Measurements from ENCODE around the gene PDE4D. TPM values are rescaled to one million over a fixed set of nuclear protein-coding genes. Genes with fewer than 3 reads are reported as not detected.

PDE4D gene
- total and polyA plus RNA-seq, 2 of the 4 experiments (the other 2 are of a cell fraction), result 1.4 to 7.9 TPM

GRCh38 chr5:59598547-59598874 lies 295.0 kb downstream of the PDE4D start:
- H4K20me1 ChIP-seq (ENCODE audit: insufficient read depth, low read length), result no peaks in the 10 kb centered on the region
- H3K9me1 ChIP-seq (ENCODE audit: insufficient read depth, low read length), result no peaks in the 10 kb centered on the region
- no peaks in the 10 kb centered on the region for H3K36me3 ChIP-seq (ENCODE audit: control insufficient read depth, insufficient read depth, low read length)
- no peak overlapping the region for H4K5ac ChIP-seq (ENCODE audit: low read depth, low read length)
- no peak overlapping the region for H2BK15ac ChIP-seq (ENCODE audit: low read depth, low read length)
- ATAC-seq (ENCODE audit: low read depth) (no peak), DNase-seq (no peak)
- H2AK9ac ChIP-seq (replicated peaks; ENCODE audit: low read depth, low read length, poor library complexity), result no peak overlapping the region
- H3K9ac ChIP-seq (ENCODE audit: low read depth, low read length), result no peak overlapping the region
- H4K91ac ChIP-seq (ENCODE audit: insufficient read depth, low read depth, low read length), result no peak overlapping the region
- no peak overlapping the region for H2AFZ ChIP-seq (replicated peaks; ENCODE audit: low read length, poor library complexity)
- peak overlapping the region; percentile 58 for H3K4me2 ChIP-seq (ENCODE audit: low read depth, low read length)
- H3K27ac ChIP-seq (ENCODE audit: insufficient read depth, low read length), result no peak overlapping the region
- CTCF ChIA-PET, result no interaction called here
- H3K27me3 ChIP-seq (ENCODE audit: control insufficient read depth, insufficient read depth, low read length), result no peaks in the 10 kb centered on the region
- no peak overlapping the region for H2BK5ac ChIP-seq (ENCODE audit: low read depth, low read length, poor library complexity, severe bottlenecking)
- H3K23ac ChIP-seq (ENCODE audit: low read depth, low read length), result no peak overlapping the region
- dilution Hi-C loops (cut with HindIII; ENCODE audit: low sequenced_read_pairs, unreplicated experiment) (no loop called here), in situ Hi-C loops (cut with MboI; ENCODE audit: low sequenced_read_pairs) (no loop called here), intact Hi-C loops (cut with micrococcal nuclease) (no loop called here)
- no CpG with 5 or more reads among the region's 2 CpGs for WGBS, 2 experiments (ENCODE audit: extremely low coverage in 2 of 2, insufficient read length in 1 of 2)
- H3K56ac ChIP-seq (ENCODE audit: extremely low read depth, insufficient read depth, low read length), result no peak overlapping the region
- no peak overlapping the region for H4K8ac ChIP-seq (ENCODE audit: low read depth in 2 of 2, low read length in 2 of 2)
- H2BK120ac ChIP-seq (ENCODE audit: low read depth, low read length), result no peak overlapping the region
- no peak overlapping the region for H3K14ac ChIP-seq (replicated peaks; ENCODE audit: low read depth, low read length)
- no peak overlapping the region for H3K18ac ChIP-seq (ENCODE audit: low read depth, low read length)
- H2AK5ac ChIP-seq (ENCODE audit: low read depth, low read length), result no peak overlapping the region
- no peak overlapping the region for H3K4me3 ChIP-seq (ENCODE audit: insufficient read depth, low read depth, low read length)
- POLR2A ChIA-PET (ENCODE audit: unreplicated experiment), result no interaction called here
- TF ChIP-seq RFX5 (IDR thresholded peaks at IDR 0.05; ENCODE audit: low read depth, low read length) (no peak), CEBPB (IDR thresholded peaks at IDR 0.05; ENCODE audit: low read depth, low read length) (no peak), RAD21 (IDR thresholded peaks at IDR 0.05; ENCODE audit: low read length) (no peak), CHD1 (IDR thresholded peaks at IDR 0.05; ENCODE audit: low read depth, low read length) (no peak), MAZ (IDR thresholded peaks at IDR 0.05; ENCODE audit: borderline replicate concordance, low read depth, low read length) (no peak), POLR2A (IDR thresholded peaks at IDR 0.05; ENCODE audit: low read depth, low read length) (no peak), BHLHE40 (IDR thresholded peaks at IDR 0.05; ENCODE audit: low read depth, low read length) (no peak)
- TF ChIP-seq, protein P1, sequence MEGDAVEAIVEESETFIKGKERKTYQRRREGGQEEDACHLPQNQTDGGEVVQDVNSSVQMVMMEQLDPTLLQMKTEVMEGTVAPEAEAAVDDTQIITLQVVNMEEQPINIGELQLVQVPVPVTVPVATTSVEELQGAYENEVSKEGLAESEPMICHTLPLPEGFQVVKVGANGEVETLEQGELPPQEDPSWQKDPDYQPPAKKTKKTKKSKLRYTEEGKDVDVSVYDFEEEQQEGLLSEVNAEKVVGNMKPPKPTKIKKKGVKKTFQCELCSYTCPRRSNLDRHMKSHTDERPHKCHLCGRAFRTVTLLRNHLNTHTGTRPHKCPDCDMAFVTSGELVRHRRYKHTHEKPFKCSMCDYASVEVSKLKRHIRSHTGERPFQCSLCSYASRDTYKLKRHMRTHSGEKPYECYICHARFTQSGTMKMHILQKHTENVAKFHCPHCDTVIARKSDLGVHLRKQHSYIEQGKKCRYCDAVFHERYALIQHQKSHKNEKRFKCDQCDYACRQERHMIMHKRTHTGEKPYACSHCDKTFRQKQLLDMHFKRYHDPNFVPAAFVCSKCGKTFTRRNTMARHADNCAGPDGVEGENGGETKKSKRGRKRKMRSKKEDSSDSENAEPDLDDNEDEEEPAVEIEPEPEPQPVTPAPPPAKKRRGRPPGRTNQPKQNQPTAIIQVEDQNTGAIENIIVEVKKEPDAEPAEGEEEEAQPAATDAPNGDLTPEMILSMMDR (conservative IDR thresholded peaks at IDR 0.05; ENCODE audit: low read depth, low read length), result no peak
- TF ChIP-seq, protein P2, sequence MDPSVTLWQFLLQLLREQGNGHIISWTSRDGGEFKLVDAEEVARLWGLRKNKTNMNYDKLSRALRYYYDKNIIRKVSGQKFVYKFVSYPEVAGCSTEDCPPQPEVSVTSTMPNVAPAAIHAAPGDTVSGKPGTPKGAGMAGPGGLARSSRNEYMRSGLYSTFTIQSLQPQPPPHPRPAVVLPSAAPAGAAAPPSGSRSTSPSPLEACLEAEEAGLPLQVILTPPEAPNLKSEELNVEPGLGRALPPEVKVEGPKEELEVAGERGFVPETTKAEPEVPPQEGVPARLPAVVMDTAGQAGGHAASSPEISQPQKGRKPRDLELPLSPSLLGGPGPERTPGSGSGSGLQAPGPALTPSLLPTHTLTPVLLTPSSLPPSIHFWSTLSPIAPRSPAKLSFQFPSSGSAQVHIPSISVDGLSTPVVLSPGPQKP (IDR thresholded peaks at IDR 0.05; ENCODE audit: borderline replicate concordance, low read depth, low read length), result no peak
- no peak overlapping the region for H3K4ac ChIP-seq (ENCODE audit: low read depth, low read length)
- no peaks in the 10 kb centered on the region for H3K79me1 ChIP-seq (ENCODE audit: low read depth in 1 of 2, low read length in 2 of 2)
- no TSS peak for BruUV-seq (replicated peaks)
- H3K4me1 ChIP-seq (ENCODE audit: control insufficient read depth, insufficient read depth, low read length), result no peaks in the 10 kb centered on the region
- no peaks in the 10 kb centered on the region for H3K9me3 ChIP-seq (ENCODE audit: control insufficient read depth, insufficient read depth, low read length)
- H2BK20ac ChIP-seq (ENCODE audit: low read depth, low read length), result no peak overlapping the region

All from IMR-90 (cell line).